Activated CD8-positive, alpha-beta T cell treated with anti-CD3 and anti-CD28 coated beads for 36 hours (primary cell): Measurements from ENCODE around the gene FYN. TPM values are rescaled to one million over a fixed set of nuclear protein-coding genes. Genes with fewer than 3 reads are reported as not detected.

Experiments used
- ATAC-seq: fragments of 200-7000 bp; cut with Tn5 transposase; one replicate; pipeline ENCODE4 v1.10.0; 2021; ENCODE audit warnings: mild to moderate bottlenecking, moderate library complexity
- CTCF ChIA-PET: fragments of 350-600 bp; sonication (Branson Sonifier 250); formaldehyde crosslinking; loops from one replicate; lab custom pipeline; 2021; ENCODE audit warnings: antibody characterized with exemption; lab: Charles Lee
- POLR2A ChIA-PET: fragments of 350-600 bp; sonication (Branson Sonifier 250); formaldehyde crosslinking; loops from one replicate; lab custom pipeline; 2021; ENCODE audit warnings: antibody characterized with exemption; lab: Charles Lee
- DNase-seq: peaks from one replicate; pipeline ENCODE4 v3.0.0-alpha.2; 2020
- H3K27ac Mint-ChIP-seq: one replicate; pipeline ENCODE4 v1.8.0; 2021; ENCODE audit warnings: mild to moderate bottlenecking, mixed read lengths
- H3K27me3 Mint-ChIP-seq: one replicate; pipeline ENCODE4 v1.8.0; 2021; ENCODE audit warnings: mixed read lengths
- H3K36me3 Mint-ChIP-seq: one replicate; pipeline ENCODE4 v1.8.0; 2021; ENCODE audit warnings: low read depth, mixed read lengths
- H3K4me1 Mint-ChIP-seq: one replicate; pipeline ENCODE4 v1.8.0; 2021; ENCODE audit warnings: low read depth, mixed read lengths
- H3K4me3 Mint-ChIP-seq: one replicate; pipeline ENCODE4 v1.8.0; 2021; ENCODE audit warnings: mild to moderate bottlenecking, moderate library complexity, mixed read lengths
- H3K9me3 Mint-ChIP-seq: one replicate; pipeline ENCODE4 v1.8.0; 2021; ENCODE audit warnings: mixed read lengths
- CTCF ChIP-seq: fragments of 200-600 bp; IDR thresholded peaks from one replicate; pipeline ENCODE4 v1.8.0; 2022; ENCODE audit warnings: antibody characterized with exemption, mild to moderate bottlenecking
- intact Hi-C: fragments of 100-400 bp; cut with micrococcal nuclease; formaldehyde crosslinking; loops from one replicate; pipeline ENCODE4 v1.10.0; 2022
- total RNA-seq, 2 experiments: library from RNA; stranded (reverse); gene quantifications; one replicate each; pipeline ENCODE4 v1.2.3, GENCODE V29; 2021

Gene FYN
- total RNA-seq, 2 experiments from 2014 or later = 384 to 386 TPM

- no peak for TF ChIP-seq CTCF
- POLR2A ChIA-PET = interaction anchor here (0.9 to 1.7 kb wide), 2 partner anchors 8 to 339 kb away, joined by 3 to 6 read pairs; no protein-coding TSS in a partner anchor
- CTCF ChIA-PET = no interaction called here
- Mint-ChIP-seq H3K4me1 (peaks cover 22% of the 10 kb centered on the region), H3K27ac (peak overlapping the region; percentile 48), H3K36me3 (peaks cover 68% of the 10 kb centered on the region), H3K4me3 (no peak overlapping the region), H3K9me3 (no peaks in the 10 kb centered on the region), H3K27me3 (no peaks in the 10 kb centered on the region)
- DNase-seq (no peak), ATAC-seq (no peak)
- intact Hi-C loops = no loop called here
Measured at GRCh38 chr6:111701146-111701545, 172.1 kb downstream of the FYN start.

- DNase-seq (no peak), ATAC-seq (peak; percentile 13)
- peaks cover 26% of the 10 kb centered on the region for H3K4me1 Mint-ChIP-seq
- no peak for TF ChIP-seq CTCF
- no peaks in the 10 kb centered on the region for H3K27me3 Mint-ChIP-seq
- ChIA-PET CTCF (interaction anchor here (1.3 to 1.5 kb wide), 2 partner anchors 9 to 10 kb away, joined by 6 to 8 read pairs; no protein-coding TSS in a partner anchor), POLR2A (interaction anchor here (1.1 kb wide), 1 partner anchor 60 kb away, joined by 3 read pairs; no protein-coding TSS in a partner anchor)
- intact Hi-C loops = no loop called here
- no peak overlapping the region for H3K4me3 Mint-ChIP-seq
- peak overlapping the region; percentile 4 for H3K27ac Mint-ChIP-seq
- no peaks in the 10 kb centered on the region for H3K9me3 Mint-ChIP-seq
- H3K36me3 Mint-ChIP-seq = peaks cover 72% of the 10 kb centered on the region
Measured at GRCh38 chr6:111700135-111700690, 173.0 kb downstream of the FYN start.

- Mint-ChIP-seq H3K36me3 (peaks cover 76% of the 10 kb centered on the region), H3K9me3 (no peaks in the 10 kb centered on the region), H3K27me3 (no peaks in the 10 kb centered on the region), H3K4me3 (no peak overlapping the region), H3K4me1 (peaks cover 37% of the 10 kb centered on the region), H3K27ac (no peak overlapping the region)
- ChIA-PET CTCF (interaction anchor here (1.5 kb wide), 1 partner anchor 11 kb away, joined by 6 read pairs; no protein-coding TSS in a partner anchor), POLR2A (interaction anchor here (1.0 to 1.1 kb wide), 2 partner anchors 11 to 61 kb away, joined by 3 to 4 read pairs; no protein-coding TSS in a partner anchor)
- intact Hi-C loops = no loop called here
- TF ChIP-seq CTCF = no peak
- DNase-seq (no peak), ATAC-seq (no peak)
Measured at GRCh38 chr6:111699123-111699522, 174.1 kb downstream of the FYN start.

- Mint-ChIP-seq H3K27ac (peak overlapping the region; percentile 16), H3K9me3 (no peaks in the 10 kb centered on the region), H3K27me3 (no peaks in the 10 kb centered on the region), H3K36me3 (peaks cover 78% of the 10 kb centered on the region), H3K4me3 (no peak overlapping the region), H3K4me1 (peaks cover 49% of the 10 kb centered on the region)
- no peak for DNase-seq
- CTCF ChIA-PET = interaction anchor here (0.9 to 3.8 kb wide), 4 partner anchors 13 to 347 kb away, joined by 4 to 15 read pairs (median 6); no protein-coding TSS in a partner anchor
- TF ChIP-seq CTCF = no peak
- intact Hi-C loops = no loop called here
- ATAC-seq = no peak
- POLR2A ChIA-PET = interaction anchor here (0.9 kb wide), 1 partner anchor 13 kb away, joined by 4 read pairs; no protein-coding TSS in a partner anchor
Measured at GRCh38 chr6:111696814-111697213, 176.4 kb downstream of the FYN start.
